Endometrial microvascular endothelial cells (primary cell): Measurements from ENCODE around the gene CYFIP2. TPM values are rescaled to one million over a fixed set of nuclear protein-coding genes. Genes with fewer than 3 reads are reported as not detected.

Experiments used
- in situ Hi-C: cut with HindIII; loops from 2 replicates; pipeline ENCODE4 v1.10.0; 2017; ENCODE audit warnings: low sequenced_read_pairs, low pct_unique_long_range_greater_than_20kb; ENCODE audit errors: inconsistent ontology term
- total RNA-seq: library from RNA; depleted of rRNA; stranded (reverse); fragments of >200 nt; gene quantifications from one replicate; pipeline ENCODE4 v1.2.3, GENCODE V29; 2015; ENCODE audit errors: inconsistent ontology term

The CYFIP2 gene
- total RNA-seq, 1 donor from 2014 or later = 10.4 TPM

DNA sequence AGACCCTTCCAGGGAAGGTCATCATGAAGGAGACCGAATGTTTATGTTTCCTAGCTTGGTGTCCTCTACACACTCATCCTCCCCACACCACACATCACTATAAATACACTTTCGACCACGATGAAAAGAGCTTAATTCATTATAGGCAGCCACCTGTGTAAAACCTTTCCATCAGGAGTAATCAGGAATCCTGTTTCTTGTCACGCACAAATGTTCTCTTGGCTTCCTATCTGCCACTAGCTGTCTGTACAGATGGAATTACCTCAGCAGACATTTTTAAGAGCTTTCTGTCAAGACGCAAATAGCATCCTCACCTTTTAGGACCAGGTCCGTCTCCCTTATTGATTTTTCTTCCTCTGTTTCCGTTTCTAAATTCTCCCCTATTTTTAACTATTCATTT lies 79.1 kb downstream of the CYFIP2 start:
- in situ Hi-C loops = no loop called here

DNA sequence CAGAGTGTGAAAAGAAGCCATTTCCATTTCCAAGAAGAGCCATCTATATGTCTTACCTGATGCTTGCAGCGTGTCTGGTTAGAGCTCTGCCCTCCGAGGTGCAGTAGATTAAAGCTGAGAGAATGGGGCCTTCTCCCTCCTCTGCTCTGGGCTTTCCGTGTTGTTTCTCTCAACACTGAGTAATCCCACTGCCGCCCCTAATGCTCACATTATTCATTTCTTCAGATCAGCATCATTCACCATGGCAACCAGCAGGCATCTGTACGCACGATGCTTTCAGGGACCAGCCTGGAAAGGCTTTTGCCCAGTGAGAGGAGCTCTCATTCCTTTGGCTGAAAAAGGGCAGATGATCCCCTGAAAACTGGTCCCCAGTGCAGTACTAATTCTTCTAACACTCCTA lies 79.6 kb downstream of the CYFIP2 start:
- in situ Hi-C loops = no loop called here

DNA sequence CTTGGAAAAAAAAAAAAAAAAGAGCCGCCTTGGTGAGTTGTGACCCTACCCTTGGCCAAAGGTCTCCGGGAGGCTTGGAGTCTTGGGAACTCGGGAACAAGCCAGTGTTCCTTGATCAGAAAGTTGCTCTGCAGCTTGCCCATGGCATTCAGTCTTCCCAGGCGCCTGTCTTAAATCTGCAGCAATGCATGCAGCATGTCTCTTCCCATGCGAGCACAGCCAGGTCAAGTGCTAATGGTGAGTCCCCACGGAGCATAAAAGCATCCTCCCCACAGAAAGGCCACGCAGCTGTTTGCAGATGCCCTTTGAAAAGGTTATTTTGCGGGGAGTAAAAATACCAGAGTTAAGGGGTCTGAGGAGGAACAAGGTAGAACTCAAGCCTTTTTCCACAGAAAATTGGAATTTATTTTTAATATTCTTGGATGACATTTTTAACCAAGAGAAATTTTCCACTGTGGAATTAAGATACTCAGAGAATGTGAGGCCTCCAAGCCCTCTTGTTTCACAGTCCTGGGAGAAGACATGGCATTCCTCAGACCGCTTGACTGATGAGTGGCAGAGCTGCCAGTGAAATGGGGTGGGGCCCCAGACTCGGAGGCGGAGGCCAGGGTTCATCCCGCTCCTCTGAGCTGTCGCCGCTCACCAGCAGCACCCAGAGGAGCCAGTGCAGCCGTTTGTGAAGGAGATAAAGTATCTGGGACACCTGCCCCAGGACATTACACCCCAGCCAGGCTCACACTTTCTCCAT lies 81.6 kb downstream of the CYFIP2 start:
- in situ Hi-C loops = no loop called here

DNA sequence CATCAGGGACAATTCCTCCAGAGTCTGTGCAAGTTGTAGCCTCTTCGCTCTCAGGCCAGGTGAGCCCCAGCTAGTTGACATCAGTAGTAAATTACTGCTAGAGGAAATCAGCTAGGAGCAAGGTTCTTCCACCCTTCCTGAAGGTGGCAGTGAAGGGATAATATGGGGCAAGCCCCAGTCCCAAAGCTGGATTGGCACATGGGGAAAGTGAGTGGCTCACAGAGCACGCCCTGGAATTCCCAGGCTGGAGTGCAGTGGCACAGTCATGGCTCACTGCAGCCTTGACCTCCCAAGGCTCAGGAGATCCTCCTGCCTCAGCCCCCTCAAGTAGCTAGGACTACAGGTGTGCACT lies 82.1 kb downstream of the CYFIP2 start:
- in situ Hi-C loops = no loop called here

DNA sequence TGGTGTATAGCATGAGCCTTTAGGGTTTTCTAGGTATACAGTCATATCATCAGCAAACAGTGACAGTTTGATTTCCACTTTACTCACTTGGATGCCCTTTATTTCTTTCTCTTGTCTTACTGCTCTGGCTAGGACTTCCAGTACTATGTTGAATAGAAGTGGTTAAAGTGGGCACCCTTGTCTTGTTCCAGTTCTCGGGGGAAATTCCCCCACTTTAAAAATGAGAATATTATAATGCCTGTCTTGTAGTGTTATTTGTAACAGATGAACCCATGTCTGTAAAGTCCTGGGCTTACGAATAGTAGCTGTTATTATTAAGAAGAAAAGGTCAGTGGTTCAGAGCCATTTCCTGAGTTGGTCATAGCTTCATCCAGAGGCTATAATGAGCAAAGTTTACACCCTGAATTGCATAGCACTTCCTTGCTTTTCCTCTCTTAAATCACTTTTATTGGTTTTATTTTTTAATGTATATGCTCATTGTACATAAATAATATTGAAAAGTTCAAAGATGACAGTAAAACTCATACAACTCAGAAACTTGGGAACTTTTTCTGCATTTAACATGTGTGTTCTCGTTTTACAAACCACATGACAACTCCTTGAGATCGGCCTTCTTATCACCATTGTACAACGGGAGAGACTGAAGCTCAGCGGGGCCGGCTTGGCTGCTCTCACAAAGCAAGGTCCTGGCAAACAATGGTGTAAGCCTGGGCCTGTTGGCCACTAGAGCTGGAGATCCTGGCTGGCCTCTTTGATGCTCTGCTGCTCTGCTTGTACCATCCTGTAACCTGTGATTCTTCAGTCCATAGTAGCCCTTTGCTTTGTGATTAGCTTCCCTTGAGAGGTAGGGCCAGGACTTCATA lies 85.2 kb downstream of the CYFIP2 start:
- in situ Hi-C loops = no loop called here

DNA sequence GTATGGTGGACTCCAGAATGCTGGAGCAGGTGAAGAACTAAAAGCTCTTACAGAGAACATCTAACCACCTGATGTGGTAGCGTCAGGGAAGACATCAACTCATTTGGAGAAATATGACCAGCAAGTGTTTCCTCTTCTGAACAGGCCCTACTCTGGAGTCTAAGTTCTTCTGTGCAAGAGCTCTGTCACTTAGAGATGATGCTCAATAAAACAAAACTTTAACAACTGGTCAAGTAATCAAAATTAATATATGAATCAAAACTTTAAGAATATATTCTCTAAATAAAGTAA lies 85.8 kb downstream of the CYFIP2 start:
- in situ Hi-C loops = no loop called here

DNA sequence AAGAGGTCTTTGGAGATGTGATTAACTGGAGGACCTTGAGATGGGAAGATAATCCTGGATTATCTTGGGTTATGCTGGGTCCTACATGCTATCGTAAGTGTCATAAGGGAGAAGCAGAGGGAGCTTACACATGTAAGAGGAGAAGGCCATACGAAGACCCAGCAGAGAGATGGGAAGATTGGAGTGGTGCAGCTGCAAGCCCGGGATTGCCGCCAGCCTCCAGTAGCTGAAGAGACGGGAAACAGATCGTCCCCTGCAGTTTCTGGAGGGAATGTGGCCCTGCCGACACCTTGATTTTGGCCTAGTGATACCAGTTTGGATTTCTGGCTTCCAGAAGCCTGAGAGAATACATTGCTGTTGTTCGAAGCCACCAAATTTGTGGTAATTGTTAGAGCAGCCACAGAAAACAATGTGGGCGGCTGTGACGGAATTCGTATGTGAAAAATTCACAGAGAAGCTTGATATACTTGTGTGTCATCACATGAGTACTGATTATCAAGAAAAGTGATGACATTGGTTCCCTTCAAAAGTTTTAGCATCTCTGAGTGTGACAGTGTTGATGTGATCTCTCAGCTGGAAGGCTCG lies 86.9 kb downstream of the CYFIP2 start:
- in situ Hi-C loops = no loop called here

DNA sequence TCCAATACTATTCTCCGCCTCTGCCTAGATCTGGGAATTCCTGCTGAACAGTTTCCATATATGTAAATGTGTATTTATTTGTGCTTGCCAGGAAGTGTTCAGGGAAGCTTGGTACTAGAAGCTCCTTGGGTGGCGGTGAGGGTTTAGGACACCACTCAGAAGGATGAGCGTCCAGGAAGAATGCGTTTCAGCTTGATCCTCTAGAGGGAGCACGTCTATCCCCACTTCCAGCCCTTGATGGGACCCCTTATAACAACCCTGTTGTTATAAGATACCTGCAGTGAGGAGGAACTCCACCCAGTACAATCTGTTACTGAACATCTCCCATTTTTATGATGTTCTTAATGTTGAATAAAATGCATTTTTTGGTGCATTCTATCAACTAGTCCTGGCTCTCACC lies 88.9 kb downstream of the CYFIP2 start:
- in situ Hi-C loops = no loop called here

DNA sequence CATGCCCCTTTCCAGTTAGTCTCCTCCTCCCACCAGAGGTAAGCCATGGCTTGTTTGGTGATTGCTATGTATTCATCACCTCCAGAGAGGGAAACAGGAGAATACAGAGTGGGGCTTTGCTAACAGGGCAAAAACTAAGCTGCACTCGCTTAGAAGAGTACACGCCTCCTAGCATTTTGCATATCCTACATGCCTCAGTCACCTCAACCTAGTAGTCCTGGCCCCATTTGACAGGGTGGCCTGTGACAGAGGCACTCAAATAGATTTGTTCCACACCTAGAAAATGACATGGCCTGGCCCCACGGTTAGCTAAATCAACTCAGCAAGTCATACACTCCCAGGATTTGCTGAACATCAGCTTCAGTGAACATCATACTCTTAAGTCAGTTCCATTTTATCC lies 90.7 kb downstream of the CYFIP2 start:
- in situ Hi-C loops = no loop called here

DNA sequence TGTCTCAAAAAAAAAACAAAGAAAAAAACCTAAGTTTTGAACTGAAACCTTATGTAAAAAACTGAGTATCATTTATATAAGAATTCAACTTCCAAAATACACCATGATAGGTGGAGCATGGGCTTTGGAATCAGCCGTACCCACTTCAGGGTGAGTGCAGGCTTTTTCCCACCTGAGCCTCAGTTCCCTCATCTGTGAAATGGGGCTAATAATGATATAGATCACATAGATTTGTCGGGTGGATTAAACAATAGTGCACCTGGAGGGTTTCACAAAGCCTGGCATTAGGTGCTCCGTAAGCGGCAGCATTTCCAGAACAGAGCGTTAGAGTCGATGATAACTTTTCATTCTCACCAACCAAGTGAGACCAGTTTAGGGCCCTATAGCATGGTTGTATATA lies 91.9 kb downstream of the CYFIP2 start:
- in situ Hi-C loops = no loop called here

DNA sequence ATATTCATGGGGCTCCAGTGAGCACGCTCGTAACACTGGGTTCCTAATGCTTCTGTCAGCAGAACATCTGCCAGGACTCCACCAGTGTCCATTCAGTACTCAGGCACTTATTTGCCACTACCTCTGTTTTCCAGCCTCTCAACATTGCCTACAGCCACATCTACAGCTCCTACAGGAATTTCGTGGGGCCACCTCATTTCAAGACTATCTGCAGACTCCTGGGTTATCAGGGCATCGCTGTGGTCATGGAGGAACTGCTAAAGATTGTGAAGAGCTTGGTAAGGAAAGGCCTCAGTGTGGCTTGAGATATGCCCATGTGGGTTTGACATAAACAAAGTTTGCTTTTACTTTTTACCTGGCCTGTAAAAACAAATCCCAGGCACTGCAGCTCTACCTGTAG lies 92.9 kb downstream of the CYFIP2 start:
- in situ Hi-C loops = no loop called here

DNA sequence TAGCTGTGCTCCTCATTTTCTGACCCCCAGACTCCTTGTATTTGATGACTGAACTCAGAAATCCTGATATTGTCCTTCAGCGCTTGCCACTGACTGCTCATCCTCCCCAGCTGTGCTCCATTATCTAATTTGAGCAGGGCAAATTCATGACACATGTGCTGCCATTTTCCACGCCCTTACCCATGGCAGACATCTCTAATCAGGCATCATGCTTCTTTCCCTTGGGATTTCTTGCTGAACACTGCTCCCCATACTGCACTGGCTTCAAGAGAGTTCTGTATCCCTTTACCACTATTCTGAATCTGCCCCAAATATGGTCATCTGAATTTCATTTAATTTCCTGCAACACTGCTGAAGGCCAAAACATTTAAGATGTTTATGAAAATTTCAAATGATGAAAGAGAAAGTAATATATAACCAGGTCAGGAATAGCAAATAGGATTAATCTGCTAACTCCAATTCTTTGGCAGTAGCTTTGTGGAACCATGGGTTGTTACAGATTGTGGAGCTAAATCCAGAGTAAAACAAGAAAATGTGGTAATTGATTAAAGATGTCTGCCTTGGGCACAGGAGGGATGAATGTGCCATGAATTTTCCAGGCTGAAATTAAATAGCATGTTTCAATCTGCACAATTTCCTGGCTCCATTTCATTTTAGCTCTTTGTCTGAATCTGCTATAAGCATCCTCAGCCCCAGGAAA lies 93.6 kb downstream of the CYFIP2 start:
- in situ Hi-C loops = no loop called here

DNA sequence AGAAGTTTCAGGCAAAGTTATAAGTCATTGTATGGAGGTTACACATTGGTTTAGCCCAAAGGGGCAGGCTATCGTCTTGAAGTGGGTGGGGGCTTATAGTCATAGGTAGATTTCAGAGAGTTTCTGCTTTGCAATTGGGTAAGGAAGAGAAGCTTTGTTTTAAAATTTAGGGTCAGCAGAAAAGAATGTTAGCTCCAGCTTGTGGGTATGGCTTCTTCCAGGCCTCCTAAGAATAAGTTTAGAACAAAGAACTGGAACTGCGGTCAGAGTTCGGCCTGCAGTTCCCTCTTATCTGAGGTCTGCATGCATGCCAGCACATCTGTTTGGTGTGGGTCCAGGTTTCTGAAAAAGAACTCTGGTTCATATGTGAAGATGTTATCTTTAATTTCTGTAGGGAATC lies 96.1 kb downstream of the CYFIP2 start:
- in situ Hi-C loops = no loop called here

DNA sequence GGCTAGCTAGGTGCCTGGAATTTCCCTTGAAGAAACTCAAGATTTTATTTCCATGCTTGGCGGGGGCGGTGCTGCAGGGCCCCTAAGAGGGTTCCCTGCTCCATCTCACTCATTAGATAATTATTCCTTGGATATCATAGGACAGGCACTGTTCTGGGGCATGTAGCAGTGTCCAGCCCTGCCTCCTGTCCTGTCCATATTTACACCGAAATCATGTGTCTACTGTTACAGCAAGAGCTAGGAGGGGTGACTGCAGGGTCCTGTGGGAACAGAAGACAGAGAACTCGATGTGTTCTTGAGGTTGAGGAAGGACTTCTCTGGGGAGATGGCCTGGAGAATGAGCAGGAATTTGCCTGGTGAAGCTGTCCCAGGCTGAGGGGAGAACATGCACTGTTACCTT lies 96.6 kb downstream of the CYFIP2 start:
- in situ Hi-C loops = no loop called here

DNA sequence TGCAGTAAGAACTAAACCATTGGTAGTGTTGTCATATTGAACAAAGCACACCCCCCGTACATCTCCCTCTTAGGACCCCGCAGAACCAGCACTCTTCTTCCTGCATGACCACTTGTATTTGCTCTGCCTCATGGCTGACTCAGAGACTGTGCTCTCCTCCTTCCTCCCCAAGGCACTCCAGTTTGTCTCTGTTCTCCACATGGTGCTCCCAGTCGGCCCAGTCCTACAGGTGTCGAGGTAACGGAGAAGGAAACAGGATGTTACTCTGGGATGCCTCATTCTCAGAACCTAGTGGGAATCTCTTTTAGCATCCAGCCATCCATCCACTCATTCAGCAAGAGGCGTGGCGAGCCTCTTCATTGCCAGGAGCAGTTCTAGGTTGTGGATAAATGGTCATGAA lies 97.1 kb downstream of the CYFIP2 start:
- in situ Hi-C loops = no loop called here

DNA sequence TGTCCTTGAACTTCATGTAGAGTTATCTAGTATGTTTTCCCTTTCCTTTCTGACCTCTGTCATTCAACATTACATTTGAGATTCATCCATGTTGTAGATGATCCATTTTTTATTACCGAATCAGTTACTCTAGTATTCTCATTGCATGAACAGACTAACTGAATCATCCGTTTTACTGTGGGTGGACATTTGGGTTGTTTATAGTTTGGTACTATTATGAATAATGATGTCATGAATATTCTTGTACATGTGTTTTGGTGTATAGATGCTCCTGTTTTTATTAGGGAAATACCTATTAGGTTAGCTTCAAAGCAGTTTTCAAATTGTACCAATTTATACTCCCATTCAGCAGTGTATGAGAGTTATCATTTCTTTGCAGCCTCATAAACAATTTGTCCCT lies 99.8 kb downstream of the CYFIP2 start:
- in situ Hi-C loops = no loop called here

DNA sequence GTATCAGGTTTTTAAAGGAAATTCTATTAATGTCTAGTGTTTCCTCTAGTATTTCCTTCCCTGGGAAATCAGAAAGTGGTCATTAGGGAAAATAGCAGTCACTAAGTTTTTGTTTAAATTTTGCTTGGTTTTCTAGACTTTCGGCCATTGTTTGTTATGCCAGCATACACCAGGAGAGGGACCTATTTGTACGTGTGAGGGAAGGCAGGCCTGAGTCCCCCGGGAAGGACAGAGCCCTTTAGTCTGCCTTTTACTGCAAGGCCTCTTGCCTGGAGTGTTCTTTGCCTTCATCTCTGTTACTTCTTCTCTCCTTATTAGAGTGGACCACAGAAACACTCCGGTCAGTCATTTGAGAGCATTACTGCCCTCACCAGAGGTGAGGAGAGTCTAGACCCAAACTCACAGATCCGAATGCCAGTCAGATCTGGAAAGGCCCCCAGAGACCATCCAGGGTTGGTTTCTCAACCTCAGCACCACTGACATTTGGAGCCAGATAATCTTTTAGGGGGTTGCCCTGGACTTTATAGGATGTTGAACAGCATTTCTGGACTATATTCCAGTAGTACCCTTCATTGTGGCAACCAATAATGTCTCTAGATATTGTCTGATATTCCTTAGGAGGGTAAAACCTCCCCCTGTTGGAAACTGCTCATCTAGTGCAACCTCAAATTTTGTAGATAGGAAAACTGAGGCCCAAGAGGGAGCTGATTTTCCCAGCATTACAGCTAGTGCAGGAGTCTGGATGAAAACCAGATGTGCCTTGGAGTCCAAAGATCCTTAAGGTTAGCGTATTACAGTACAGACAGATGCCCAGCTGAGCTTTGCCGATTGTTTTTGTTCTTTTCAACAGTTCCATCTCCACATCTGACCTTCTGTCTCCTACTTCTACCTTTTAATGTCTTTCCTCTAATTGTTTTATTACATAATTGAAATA lies 101.1 kb downstream of the CYFIP2 start:
- in situ Hi-C loops = no loop called here

DNA sequence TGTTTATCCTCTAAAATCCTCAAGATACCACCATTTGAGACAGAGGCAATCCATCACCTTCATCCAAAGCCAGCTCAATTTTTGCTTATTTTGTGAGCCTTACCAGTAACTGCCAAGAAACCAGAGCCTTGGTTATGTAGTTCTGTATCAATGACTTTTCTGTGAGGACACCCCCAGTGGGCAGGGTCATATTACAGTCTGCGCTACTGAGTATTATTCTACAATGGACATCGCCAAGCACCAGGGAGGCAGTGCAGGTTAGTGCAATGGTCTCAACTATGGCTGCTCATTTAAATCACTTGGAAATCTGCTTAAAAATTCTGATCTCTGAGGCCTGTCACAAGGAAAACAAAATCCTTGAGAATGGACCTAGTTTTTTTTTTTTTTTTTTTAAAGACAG lies 103.6 kb downstream of the CYFIP2 start:
- in situ Hi-C loops = no loop called here

DNA sequence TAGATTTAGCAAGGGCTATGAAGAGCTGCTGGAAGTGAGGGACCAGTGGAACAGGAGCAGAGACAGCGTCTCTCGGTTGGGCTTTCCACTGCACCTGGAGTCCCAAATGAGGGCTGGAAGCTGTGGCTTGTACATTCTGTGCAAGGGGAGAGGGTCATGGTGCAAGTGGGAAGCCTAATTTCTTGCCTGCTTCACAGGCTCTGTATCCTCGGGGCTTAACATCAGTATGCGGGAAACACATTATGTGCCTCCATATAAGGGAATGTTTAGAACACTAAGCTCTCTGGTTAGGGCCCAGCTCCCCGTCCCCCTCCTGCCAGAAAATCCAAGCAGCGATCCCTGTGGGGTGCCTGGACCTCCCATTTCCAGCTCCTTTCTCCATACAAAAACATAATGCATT lies 105.0 kb downstream of the CYFIP2 start:
- in situ Hi-C loops = no loop called here
